GM21529 (cell line): ENCODE measurements around the gene FAM110D.

ENCODE experiments used
- ATAC-seq: cut with Tn5 transposase; IDR thresholded peaks from one replicate; pipeline ENCODE4 v1.9.1; 2021; ENCODE audit not compliant: unreplicated experiment

Gene FAM110D

GRCh38 chr1:26161415-26162219, 2.7 kb downstream of the FAM110D start:
- no peak for ATAC-seq

GRCh38 chr1:26162220-26162709, 3.4 kb downstream of the FAM110D start:
- no peak for ATAC-seq

- ATAC-seq: no peak
Observed at GRCh38 chr1:26163684-26164035, 4.8 kb downstream of the FAM110D start.

GRCh38 chr1:26164036-26164860, 5.4 kb downstream of the FAM110D start:
- ATAC-seq: no peak

GRCh38 chr1:26164861-26165842, 6.3 kb downstream of the FAM110D start:
- ATAC-seq: no peak

GRCh38 chr1:26166719-26167281, 7.9 kb downstream of the FAM110D start:
- ATAC-seq: no peak

- ATAC-seq: no peak
Observed at GRCh38 chr1:26168410-26169197, 9.7 kb downstream of the FAM110D start, which contains the start of gene C1orf232. Gene C1orf232 (minus strand): TSS chr1:26168963. CDS start chr1:26168499, 464 bp downstream.

- no peak for ATAC-seq
Observed at GRCh38 chr1:26169198-26169554, 10.3 kb downstream of the FAM110D start.

GRCh38 chr1:26169669-26170471, 11.0 kb downstream of the FAM110D start, which contains the start of gene ZNF593:
Gene ZNF593 (plus strand): TSS chr1:26169908. CDS start chr1:26169984, 76 bp downstream.
- peak; percentile 88 for ATAC-seq

GRCh38 chr1:26170472-26170821, 11.6 kb downstream of the FAM110D start:
- no peak for ATAC-seq

- ATAC-seq: no peak
Observed at GRCh38 chr1:26171084-26172072, 12.5 kb downstream of the FAM110D start, which contains the start of gene ZNF593OS. Gene ZNF593OS (minus strand): TSS chr1:26171832. CDS start chr1:26171661, 171 bp downstream.

- ATAC-seq: no peak
Observed at GRCh38 chr1:26175346-26175745, 16.5 kb downstream of the FAM110D start.

GRCh38 chr1:26177182-26177684, 18.4 kb downstream of the FAM110D start, which contains the start of gene CNKSR1:
Gene CNKSR1 (plus strand): TSS chr1:26177491. CDS start chr1:26177548, 57 bp downstream.
- no peak for ATAC-seq

GRCh38 chr1:26180010-26180506, 21.2 kb downstream of the FAM110D start:
- no peak for ATAC-seq

GRCh38 chr1:26181586-26182382, 22.9 kb downstream of the FAM110D start:
- ATAC-seq: no peak

GRCh38 chr1:26182383-26182696, 23.5 kb downstream of the FAM110D start:
- ATAC-seq: no peak
